ENCODE results near the gene LGALS3BP.

Gene LGALS3BP

DNA sequence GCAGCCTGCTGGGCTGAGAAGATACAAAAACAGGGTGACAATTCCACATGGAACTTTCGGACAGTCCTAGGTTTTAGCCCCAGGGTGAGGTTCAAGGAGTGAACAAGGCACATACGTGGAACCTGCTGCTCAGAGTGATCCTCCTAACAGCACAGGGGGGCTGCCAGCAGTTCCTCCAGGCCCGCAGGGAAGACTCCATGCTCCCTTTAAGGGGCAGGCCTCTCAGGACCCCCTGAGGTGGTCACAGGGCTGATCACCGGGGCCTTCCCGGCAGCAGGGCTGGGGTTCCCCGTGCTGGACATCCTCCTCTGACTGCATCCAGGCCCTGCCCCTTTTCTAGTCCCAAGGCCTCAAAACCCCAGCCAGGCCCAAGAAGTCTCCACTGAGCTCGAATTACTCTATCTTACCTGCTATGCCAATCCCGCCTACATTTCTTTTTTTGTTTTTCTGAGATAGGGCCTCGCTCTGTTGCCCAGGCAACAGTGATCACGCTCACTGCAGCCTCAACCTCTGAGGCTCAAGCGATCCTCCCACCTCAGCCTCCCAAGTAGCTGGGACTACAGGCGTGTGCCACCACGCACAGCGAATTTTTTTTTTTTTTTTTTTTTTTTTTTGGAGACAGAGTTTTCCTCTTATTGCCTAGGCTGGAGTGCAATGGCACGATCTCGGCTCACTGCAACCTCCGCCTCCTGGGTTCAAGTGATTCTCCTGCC is 19.5 kb upstream of the LGALS3BP start:
- DNase-seq: no peak

DNA sequence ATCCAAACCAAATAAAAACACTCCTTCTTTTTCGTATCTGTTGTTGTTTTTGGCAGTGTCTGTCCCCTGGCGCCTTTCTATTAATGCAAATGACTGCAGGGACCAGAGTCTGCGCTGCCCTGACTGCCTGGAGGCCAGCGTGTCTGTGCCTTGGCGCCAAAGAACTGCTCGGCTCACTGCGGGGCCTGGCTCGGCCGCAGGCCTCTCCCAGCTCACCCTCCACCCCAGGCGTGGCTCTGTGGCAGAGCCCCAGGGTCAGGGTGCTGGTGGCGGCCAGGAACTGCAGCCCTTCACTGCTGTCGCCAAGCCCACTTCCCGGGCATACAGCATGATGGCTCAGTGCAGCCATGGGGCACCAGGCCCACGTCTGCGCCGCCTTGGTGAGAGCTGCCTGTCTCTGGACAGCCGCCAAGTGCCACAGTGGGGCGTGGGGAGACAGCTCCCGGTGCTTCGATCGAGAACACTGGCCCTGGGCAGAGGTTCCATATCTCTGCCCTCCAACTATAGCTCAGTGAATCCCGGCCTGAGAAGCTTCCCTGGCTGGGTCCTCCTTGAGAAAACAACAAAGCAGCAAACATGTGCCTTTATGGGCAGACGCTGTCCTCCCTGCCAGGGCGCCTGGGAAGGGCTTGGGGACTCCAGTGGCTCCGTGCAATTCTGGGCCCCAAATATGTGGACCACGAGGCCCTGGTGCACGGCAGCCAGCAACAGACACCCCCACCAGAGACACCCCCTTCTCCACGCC is 18.8 kb upstream of the LGALS3BP start:
- DNase-seq: no peak

DNA sequence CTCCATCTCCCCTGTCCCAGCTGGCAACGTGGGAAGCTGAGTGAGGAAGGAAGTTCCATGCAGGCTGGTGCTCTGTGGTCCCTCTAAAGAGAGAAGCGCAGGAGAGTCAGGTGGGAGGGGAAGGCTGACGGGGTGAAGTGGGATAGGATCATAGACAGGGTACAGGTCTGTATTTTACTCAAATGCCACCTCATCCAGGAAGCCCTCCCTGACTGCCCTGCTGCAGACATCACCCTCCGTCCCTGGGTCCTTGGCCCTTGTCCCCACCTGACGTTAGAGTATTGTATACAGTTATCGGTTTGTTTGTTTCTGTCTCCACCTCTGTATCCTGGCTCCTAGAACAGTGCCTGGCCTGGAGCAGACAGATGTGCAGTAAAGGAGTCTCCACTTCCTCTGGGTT is 18.2 kb upstream of the LGALS3BP start:
- DNase-seq: no peak

DNA sequence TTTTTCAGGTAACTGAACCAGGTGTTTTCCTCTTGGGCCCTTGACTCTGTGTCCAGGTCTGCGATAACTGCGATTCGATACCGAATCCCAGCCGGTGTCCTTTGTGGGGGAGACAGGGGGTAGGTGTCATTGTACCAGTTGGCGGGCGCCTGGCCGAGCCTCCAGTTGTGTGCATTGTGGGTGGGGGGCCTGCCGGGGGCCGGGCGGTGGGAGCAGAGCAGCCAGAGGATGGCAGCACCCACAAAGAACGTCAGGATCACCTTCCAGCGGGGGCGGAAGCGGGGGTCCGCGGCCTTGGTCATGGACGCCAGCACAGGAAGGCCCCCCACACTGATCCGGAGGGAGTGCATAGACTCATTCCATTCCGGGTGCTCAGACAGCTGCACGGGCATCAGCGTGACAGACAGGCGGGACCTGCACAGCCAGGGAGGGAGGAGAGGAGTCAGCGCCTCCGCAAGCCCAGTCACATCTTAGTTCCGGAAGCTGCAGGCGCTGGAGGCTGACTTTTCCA is 17.6 kb upstream of the LGALS3BP start:
- DNase-seq: no peak

DNA sequence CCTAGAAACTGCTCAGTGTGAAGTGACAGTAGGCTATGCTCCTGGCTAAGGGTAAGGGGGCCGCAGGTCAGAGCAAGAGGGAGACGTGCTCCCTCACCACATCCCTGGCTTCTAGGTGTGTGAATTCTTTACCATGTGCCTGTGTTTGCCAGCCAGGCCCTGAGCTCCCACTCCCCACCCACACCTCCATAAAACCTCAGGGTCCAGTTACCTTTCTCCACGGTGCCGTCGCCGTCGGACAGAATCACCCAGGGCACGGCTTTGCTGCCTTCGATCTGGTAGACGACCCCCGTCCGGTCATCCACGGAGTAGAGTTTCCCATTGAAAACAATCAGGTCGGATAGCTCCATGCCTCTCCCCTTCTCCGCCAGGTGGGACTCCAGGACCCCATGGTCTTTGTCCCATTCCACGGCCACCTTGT is 17.1 kb upstream of the LGALS3BP start:
- DNase-seq: no peak

DNA sequence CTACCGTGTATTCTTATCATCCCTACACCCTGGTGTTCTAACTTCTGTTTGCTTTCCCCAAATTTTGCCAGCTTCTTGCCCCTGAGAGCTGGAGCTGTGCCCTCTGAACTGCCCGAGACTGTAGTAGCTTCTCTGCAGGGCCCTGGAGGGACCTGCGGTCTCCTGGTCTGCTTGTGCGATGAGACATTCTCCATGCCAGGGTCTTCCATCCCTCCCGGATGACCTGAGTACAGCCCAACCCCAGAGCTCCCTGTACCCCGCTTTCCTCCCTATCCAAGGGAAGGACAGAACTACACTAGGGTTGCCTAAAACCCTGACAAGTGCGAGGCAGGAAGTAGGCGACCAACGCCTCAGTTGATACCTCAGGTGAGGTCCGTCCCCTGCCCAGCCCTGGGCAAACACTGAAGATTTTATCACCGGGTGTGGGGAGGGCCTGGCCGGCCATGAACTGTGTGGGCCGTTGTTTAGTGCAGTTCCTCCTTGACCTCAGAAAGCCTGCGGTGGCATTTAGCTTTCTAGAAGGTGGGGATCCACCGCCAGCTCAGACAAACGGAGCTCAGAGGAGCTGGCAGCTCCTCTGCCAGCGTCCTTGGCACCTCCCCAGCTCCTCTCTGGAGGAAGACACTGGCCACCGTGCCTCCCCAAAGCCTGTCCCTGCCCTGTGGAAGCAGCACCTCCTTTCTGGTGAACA is 16.2 kb upstream of the LGALS3BP start:
- no peak for DNase-seq

DNA sequence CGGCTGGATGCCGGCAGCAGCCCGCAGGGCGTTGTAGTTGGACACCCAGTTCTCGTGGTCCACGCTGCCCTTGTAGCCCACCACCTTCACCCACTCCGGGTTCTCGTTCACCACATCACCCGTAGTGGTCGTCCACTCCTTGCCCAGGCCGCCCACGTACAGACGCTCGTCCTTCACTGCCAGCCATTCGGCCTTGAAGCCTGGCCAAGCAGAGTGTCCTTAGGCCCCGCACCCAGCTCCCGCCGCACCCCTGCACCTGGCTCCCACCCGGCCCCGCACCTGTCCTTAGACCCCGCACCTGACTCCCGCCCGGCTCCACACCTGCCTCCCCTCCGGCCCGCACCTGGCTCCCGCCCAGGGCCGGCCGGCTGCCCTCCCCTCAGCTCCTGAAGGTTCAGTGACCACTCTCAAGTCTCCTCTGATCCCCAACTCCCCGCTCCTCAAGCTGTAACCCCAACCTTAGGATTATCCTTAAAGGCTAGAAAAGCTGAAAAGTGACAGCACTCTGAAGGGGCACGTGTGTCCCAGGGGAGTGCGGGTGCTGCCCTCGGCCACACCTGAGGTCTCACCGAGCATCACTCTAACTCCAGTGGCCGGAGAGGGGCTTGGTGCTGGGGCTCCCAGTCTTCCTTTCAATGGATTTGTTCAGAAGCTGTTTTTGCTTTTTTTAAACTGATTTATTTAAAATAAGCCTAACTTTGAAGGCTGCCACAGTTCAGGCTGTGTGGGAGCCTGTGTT is 15.5 kb upstream of the LGALS3BP start:
- DNase-seq: no peak

DNA sequence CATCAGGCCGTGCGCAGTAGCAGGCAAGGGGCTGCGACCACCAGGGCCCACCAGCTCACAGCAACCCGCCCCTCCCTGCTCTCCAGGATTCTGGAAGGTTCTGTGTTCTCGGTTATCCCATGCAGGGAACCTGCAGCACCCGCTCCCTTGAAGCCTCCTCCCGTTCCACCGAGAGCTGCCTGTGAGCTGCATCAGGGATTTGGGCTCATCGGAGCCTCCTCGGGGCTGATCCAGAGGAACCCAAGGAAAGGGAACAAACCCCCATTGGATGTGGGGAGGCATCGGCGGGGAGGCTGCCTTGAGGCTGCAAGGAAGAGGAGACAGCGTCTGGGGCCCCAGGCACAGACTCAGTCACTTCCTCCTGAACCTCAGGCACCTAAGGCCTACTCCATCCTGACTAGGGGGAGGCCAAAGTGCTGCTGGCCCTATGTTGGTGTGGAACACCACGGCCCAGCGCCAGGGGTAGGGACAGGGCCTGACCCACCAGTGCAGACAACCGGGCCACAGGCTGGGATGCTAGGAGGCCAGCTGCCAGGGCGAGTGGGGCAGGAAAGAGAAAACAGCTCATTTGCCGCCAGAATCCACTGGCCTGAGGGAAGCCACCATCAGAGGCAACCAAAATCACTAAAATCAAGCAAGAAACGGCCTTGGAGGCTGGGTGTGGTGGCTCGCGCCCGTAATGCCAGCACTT is 14.4 kb upstream of the LGALS3BP start:
- no peak for DNase-seq

DNA sequence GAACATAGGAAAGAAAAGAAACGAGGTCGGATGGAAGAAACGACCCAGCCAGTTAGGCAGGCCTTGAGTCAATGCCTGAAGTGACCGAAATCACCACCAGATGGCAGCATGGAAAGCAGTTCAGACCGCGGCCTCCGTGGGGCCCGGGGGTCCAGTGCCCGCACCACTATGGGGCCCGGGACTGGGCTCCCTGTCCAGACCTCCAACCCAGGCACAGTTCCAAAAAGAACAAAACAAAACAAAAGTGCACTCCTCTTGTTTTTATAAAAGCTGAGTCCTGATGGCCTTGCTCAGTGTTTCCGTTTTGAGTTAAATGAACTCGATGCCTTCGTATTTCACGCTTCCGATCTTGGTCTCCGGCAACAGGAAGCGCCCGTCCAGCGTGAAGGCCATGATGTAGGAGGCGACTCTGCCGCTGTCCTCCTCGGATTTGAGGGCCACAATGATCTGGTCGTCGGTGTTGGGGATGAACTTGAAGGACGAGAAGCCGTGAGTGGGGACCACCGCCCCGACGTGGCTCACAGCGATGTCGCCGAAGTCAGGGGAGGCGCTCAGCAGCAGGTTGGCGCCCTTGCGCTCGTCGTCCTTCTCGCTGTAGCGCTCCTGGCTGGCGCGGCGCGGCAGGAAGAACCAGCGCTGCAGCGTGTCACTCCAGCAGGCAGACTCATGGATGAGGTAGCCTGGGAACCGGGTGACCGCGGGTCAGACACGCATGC is 13.7 kb upstream of the LGALS3BP start:
- peak; percentile 53 for DNase-seq

DNA sequence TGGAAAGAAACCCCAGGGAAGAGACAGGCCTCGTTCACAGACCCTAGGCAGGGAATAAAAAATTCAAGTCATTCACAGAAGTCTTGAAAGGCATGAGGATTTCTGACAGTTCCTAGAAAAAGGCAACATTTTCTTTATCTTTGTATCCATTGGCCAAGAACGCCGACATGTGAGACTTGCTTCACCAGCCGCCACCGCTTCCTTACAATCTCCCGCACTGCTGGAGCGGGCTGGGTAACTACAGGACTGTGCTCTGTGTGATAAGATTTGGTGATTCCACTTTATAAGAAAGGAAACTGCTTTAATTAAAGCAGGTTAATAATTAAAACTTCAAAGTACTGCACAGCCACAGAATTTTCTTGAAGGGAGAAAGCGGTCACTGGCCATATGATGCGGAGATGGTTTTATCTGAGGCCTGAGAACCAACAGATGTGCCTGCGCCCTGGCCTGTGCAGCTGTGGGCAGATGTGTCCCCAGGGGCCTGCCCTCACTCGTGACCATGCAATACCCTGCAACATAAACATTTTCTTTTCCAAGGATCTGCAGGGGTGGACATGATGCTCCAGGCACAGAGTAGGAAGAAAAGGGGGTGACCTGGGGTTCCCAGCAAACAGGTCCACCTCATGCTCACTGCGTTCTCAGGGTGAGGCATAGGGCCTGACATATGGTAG is 13.0 kb upstream of the LGALS3BP start:
- no peak for DNase-seq

DNA sequence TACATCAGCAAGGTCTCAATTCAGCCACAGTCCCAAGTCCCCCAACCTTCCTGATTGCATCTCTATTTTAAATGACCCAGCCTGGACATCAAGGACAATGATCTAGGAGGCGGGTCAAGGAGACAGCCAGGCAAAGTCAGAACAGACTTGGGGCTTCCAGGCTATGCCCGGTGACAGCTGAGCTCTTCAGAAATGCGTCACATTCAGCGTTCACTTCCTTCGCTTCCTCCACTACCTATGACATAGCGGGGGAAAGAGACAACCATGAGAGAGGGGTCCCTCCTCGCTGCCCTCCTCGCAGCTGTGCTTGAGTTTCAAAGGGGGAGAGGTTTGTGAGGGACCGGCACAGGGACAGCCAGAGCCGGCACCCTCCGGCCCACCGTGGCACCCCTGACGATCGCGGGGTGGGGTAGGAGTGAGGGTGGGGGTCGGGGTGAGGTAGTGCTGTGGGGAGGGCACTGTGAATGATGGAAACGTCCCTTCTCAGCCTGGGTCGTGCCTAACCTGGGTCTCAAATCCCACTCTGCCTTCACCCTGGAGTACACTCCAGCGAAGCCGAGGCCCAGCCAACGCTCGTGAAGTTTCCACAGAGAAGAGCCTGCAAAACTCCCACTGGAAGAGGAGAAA is 12.3 kb upstream of the LGALS3BP start:
- DNase-seq: no peak

DNA sequence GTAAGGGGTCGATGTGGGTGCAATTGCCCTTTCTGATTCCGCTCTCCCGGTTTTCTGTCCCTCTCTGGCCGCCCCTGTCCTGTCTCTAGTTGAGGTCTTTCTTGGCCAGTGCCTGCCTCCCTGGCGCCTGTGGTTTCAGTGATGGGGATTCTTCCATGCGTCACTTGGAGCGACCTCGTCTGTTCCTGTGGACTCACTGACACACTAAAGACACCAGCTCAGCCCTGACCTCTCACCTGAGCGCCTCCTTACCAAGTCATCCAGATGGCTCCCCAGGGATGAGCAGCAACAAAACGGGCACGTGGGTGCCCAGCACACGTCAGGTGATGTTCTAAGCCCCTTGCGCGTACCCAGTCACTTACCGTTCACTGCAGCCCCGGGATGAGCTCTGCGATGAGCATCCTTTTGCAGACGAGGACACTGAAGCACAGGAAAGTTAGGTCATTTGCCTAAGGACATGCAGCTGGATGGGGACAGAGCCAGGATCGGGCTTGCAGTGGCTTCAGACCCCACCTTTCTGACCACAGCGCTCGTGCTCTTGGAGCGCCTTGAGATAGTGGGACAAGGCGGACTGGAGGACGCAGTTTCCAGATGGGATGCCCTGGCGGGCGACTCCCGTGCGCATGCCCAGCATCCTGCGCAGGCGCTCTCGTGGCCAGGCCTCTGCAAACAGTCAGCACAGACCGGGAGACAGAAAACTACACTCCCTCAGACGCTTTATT is 11.5 kb upstream of the LGALS3BP start:
- DNase-seq: no peak

DNA sequence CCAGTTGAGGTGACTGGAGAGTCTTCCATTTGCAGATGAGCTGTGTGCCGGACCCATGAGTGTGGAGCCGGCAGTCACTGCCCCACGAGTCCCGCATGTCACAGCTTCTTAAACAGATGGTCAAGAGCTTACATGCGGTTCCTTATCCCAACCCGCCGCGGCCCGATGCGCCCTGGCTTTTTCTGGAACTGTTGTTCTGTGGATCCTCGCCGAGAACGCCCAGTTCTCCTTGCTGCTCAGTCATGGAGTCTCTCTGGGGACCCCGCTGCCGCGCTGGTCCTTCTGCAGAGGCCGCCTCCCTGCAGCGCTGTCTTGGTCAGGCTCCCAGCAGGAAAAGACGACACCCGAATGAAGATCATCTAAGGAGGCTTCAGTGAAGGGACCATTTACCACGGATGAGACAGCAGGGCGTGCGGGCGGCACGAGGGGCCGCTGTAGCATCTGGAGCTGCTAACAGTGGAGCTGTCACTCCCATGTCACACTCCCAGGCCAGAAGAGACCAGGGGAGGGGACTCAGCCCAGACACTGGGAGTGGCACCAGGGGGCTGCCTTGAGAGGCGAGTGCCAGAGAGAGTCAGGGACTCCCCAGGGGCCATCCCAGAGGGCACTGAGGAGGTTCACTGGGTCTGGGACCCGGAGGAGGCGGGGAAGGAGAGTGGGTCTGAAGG is 10.8 kb upstream of the LGALS3BP start:
- no peak for DNase-seq

DNA sequence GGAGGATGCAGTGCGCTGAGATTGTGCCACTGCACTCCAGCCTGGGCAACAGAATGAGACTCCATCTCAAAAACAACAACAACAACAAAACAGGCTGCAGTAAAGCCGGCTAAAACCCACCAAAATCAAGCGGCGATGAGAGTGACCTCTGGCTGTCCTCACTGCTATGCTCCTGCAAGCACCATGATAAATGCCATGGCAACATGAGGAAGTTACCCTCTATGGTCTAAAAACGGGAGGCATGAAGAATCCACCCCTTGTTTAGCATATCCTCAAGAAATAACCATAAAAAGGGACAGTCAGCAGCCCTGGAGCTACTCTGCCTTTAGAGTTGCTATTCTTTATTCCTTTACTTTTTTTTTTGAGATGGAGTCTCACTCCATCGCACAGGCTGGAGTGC is 8.4 kb upstream of the LGALS3BP start:
- no peak for DNase-seq

DNA sequence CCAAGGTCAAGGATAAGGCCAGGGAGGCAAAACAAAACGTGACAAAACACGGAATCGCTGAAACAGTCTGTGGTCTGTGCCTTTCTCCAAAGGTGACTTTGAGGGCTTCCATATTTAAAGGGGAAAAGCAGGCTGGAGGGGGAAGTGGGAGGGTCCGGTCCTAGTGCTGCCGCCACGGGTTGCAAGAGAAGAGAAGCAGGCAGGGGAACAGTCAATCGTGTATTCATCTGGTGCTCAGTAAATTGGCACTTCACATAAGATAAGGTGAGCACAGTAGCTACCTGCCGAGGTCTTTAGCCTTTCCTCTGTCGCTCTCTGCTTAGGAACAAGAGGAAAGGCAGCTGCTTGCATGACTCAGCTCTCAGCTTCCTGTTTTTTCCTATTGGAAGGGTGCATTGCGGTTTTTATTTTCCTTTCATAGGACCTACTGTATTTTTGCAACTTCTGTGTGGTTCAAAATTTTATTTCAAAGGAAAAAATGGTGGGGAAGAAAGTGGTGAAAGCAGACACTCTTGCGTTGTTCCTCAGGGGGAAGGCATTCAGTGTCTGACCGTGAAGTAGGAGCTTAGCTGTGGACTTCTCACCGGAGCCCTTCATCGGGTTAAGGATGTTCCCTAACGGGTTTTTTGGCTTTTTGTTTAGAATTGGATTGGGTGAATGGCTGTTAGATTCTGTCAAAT is 7.1 kb upstream of the LGALS3BP start:
- no peak for DNase-seq

DNA sequence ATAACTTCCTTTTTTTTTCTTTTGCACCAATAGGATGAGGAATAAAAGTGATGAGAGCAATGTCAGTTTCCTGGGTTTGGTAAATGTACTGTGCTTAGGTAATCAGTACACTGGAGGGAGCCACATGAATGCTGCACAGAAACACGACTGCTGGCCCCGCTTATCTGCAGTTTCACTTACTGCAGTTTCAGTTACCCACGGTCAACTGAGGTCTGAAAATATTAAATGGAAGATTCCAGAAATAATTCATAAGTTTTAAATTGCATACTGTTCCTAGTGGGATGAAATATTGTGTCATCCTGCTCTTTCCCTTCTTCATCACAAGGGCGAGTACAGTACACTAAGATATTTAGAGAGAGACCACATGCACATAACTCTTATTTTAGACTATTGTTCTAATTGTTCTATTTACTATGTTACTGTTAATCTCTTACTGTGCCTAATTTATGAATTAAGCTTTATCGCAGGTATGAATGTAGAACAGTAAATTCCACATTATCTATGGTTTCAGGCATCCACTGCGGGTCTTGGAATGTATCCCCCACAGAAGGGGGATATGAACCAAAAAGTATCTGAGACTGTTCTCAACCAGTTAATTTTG is 6.4 kb upstream of the LGALS3BP start:
- DNase-seq: no peak

DNA sequence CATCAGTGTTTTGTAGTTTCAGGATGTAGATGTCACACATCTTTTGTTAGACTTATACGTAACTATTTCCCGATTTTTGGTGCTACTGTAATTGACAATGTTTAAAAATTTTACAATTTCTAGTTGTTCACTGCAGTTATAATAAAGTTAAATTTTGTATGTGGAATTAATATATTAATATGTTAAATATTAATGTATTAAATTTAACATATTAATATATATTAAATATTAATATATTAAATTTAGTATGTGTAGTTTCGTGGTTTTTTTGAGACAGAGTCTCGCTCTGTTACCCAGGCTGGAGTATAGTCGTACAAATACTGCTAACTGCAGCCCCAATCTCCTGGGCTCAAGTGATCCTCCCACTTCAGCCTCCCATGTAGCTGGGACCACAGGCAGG is 5.7 kb upstream of the LGALS3BP start:
- no peak for DNase-seq
